Hepatocyte (in vitro differentiated cells): ENCODE results near the gene SERINC5.

Experiments used
- EZH2 ChIP-seq: fragments of 200-600 bp; sonication (generic); IDR thresholded peaks from 2 replicates; pipeline ENCODE4 v1.6.1; 2016; ENCODE audit warnings: antibody characterized with exemption, mild to moderate bottlenecking, borderline replicate concordance
- TF ChIP-seq, protein P1 (sequence below): fragments of 200-600 bp; sonication (generic); IDR thresholded peaks from 2 replicates; pipeline ENCODE4 v1.5.1; 2016; ENCODE audit warnings: antibody characterized with exemption, mild to moderate bottlenecking; ENCODE audit not compliant: poor library complexity

DNA sequence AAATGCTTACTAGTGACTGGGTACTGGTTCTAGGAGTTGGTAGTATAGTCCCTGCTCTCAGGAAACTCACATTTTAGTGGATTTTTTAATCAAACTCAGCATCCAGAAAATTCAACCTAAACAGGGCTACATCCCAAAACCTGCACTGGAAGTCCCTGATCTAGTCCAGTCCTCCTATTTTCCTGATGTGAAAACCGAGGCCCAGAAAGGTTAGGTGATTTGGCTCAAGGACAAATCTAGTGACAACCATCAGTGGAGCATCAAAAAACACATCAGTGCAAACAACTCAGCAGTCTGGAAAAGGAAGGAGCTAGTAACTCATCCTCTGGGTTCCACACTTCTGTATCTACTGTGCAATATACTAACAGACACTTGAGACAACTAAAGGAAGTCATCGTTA lies 38.2 kb downstream of the SERINC5 start:
- TF ChIP-seq, protein P1, sequence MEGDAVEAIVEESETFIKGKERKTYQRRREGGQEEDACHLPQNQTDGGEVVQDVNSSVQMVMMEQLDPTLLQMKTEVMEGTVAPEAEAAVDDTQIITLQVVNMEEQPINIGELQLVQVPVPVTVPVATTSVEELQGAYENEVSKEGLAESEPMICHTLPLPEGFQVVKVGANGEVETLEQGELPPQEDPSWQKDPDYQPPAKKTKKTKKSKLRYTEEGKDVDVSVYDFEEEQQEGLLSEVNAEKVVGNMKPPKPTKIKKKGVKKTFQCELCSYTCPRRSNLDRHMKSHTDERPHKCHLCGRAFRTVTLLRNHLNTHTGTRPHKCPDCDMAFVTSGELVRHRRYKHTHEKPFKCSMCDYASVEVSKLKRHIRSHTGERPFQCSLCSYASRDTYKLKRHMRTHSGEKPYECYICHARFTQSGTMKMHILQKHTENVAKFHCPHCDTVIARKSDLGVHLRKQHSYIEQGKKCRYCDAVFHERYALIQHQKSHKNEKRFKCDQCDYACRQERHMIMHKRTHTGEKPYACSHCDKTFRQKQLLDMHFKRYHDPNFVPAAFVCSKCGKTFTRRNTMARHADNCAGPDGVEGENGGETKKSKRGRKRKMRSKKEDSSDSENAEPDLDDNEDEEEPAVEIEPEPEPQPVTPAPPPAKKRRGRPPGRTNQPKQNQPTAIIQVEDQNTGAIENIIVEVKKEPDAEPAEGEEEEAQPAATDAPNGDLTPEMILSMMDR, result no peak
- no peak for TF ChIP-seq EZH2
